Esophagus muscularis mucosa (tissue), 4 donors: ENCODE results near the gene CDCP2.

ENCODE experiments used
- EP300 ChIP-seq: sonication (generic); formaldehyde crosslinking; IDR thresholded peaks from one replicate; pipeline ENCODE4 v1.6.1; 2017; ENCODE audit warnings: antibody characterized with exemption
- POLR2A ChIP-seq: fragments of 450-650 bp; IDR thresholded peaks from one replicate; pipeline ENCODE4 v1.6.1; 2017; ENCODE audit warnings: antibody characterized with exemption, moderate library complexity, mild to moderate bottlenecking, low read depth
- POLR2AphosphoS5 ChIP-seq, 2 donors: sonication (generic); formaldehyde crosslinking; IDR thresholded peaks; one replicate each; pipeline ENCODE4 v1.6.1; 2017; ENCODE audit warnings: antibody characterized with exemption in 2 of 2
- TF ChIP-seq, protein P1 (sequence below), 3 experiments: fragments of 200-600 bp in 2 of 3; fragments of 450-650 bp in 1 of 3; sonication (generic) in 2 of 3; IDR thresholded peaks; one replicate each; pipeline ENCODE4 v1.5.1; 2017 to 2019; ENCODE audit warnings: antibody characterized with exemption in 3 of 3, mild to moderate bottlenecking in 2 of 3, moderate library complexity in 1 of 3

DNA sequence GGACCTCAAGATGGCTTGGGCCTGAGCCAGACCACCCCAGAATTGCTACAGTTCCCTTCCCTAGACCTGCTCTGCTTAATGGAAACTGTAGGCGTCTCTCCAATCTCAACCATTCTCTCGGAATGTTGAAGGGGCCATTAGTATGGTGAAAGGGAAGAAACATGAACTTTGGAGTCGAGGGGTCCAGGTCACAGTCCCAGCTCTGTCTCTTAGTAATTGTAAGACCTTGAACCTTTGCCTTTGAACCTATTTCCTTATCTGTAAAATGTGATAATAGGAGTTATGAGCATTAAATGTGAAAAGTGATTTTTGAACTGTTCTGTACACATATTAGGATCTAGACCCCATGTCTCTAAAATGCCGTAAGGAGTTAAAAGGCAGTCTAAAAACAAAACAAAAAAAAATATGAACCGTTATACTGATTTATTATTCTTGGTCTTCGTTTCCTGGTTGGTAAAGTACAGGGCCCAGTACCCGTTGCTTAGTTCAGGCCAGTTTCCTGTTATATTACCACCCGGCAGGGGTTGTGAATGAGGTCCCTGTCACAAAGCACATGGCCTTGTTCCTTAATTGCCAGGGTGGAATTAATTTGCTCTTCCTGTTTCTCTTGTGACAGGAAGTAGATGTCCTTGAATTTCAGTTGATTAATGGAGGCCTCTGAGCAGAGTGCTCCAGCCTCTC lies 57.1 kb downstream of the CDCP2 start:
- TF ChIP-seq POLR2A (no peak), EP300 (no peak), POLR2AphosphoS5 (IDR thresholded peaks at IDR 0.05) (peak in 1 of 2 donors; percentile 29)
- TF ChIP-seq, protein P1, sequence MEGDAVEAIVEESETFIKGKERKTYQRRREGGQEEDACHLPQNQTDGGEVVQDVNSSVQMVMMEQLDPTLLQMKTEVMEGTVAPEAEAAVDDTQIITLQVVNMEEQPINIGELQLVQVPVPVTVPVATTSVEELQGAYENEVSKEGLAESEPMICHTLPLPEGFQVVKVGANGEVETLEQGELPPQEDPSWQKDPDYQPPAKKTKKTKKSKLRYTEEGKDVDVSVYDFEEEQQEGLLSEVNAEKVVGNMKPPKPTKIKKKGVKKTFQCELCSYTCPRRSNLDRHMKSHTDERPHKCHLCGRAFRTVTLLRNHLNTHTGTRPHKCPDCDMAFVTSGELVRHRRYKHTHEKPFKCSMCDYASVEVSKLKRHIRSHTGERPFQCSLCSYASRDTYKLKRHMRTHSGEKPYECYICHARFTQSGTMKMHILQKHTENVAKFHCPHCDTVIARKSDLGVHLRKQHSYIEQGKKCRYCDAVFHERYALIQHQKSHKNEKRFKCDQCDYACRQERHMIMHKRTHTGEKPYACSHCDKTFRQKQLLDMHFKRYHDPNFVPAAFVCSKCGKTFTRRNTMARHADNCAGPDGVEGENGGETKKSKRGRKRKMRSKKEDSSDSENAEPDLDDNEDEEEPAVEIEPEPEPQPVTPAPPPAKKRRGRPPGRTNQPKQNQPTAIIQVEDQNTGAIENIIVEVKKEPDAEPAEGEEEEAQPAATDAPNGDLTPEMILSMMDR (IDR thresholded peaks at IDR 0.05), result no peak
